HG03108 (cell line): Measurements from ENCODE around the gene MTHFD1L.

Experiments used
- ATAC-seq: cut with Tn5 transposase; IDR thresholded peaks from one replicate; pipeline ENCODE4 v1.9.1; 2021; ENCODE audit warnings: moderate library complexity; ENCODE audit not compliant: unreplicated experiment

MTHFD1L gene

GRCh38 chr6:151147118-151147832 is 281.8 kb downstream of the MTHFD1L start:
- no peak for ATAC-seq

DNA sequence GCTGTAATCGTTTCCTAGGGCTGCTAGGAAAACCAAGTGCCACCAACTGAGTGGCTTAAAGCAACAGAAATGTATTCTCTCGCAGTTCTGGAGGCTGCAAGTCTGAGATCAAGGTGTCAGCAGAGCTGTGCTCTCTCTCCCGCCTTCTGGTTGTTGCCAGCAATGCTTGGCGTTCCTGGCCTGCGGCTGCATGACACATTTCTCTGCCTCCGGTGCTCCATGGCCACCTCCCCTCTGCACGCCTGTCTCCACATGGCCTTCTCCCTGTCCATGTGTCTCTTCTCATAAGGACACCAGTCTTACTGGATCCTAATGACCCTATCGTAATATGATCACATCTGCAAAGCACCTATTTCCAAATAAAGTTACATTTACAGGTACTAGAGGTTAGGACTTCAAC is 282.6 kb downstream of the MTHFD1L start:
- ATAC-seq: no peak

DNA sequence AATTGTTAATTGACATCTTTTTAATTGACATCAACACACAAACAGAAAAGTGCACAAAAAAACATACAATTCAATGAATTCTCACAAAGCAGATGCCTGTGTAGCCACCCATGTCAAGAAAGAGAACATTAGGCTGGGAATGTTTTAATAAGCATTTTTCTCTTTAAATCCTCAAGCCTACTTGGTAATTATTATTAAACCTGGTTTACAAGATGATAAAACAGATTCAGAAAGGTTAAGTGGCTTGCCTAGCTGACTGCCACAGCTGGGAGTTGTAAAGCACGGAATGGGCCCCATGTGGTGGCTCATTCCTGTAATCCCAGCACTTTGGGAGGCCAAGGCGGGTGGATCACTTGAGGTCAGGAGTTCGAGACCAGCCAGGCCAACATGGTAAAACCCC is 284.3 kb downstream of the MTHFD1L start:
- ATAC-seq: no peak
